Kidney epithelial cell (primary cell): ENCODE measurements around the gene FAXC. TPM values are rescaled to one million over a fixed set of nuclear protein-coding genes. Genes with fewer than 3 reads are reported as not detected.

Experiments
- DNase-seq: peaks from one replicate; pipeline ENCODE4 v3.0.0-alpha.2; 2010; ENCODE audit warnings: low read depth
- H3K27me3 ChIP-seq: 2 replicates; pipeline ENCODE4 v1.6.0; 2011; ENCODE audit warnings: low read length; ENCODE audit not compliant: control insufficient read depth, insufficient read depth
- H3K36me3 ChIP-seq: 2 replicates; pipeline ENCODE4 v1.5.1; 2011; ENCODE audit warnings: low read length; ENCODE audit not compliant: control insufficient read depth, insufficient read depth
- H3K4me3 ChIP-seq: 2 replicates; pipeline ENCODE4 v1.5.1; 2011; ENCODE audit warnings: low read depth, mild to moderate bottlenecking, control low read depth, low read length
- CTCF ChIP-seq: IDR thresholded peaks from 2 replicates; pipeline ENCODE4 v1.5.1; 2011; ENCODE audit warnings: mild to moderate bottlenecking, moderate library complexity, low read length, control low read depth, inconsistent platforms; ENCODE audit not compliant: insufficient read depth, poor library complexity, severe bottlenecking
- total RNA-seq: library from RNA; depleted of rRNA; stranded (reverse); fragments of >200 nt; gene quantifications from 2 replicates; pipeline ENCODE4 v1.2.3, GENCODE V29; 2015

Gene FAXC
- total RNA-seq, 1 donor from 2014 or later, result 10.1 TPM

DNA sequence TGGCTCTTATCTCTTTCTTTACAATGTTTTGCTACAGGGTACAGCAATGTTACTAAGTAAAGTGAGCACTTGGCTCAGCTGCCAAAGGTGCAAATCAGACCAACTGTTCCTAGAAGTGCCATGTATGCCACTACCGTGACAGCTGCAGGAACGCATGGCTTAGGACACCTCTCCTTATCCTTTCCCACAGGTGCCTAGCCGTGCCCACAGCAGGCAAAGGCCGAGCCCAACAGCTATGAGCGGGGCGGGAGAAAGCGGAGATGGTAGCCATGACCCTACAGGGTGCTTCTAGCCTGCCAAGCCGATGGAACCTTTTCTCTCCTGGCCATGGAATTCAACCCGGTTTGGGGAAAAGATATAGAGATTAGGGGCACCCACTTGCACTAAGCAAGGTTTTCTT, 97.1 kb downstream of the FAXC start:
- no peak for DNase-seq
- no peak for TF ChIP-seq CTCF
- no peaks in the 10 kb centered on the region for H3K27me3 ChIP-seq

DNA sequence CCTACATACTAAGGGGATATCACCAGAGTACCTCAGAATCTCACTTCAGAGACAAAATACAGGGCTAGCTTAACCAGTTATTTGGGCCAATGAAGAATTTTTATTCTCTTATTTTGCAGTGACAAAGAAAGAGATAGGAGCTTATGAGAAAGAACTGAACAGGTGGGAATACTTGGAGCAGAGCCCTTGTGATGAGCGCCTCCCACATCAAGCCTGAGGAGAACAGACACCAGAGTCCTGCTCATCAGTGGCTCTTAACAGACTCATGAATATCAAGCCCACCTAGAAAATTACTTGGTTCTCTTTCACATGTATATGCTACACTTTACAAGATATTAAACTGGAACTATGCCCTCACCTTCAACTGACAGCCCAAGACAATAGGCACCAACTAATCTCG, 99.0 kb downstream of the FAXC start:
- no peaks in the 10 kb centered on the region for H3K36me3 ChIP-seq
- no peak for TF ChIP-seq CTCF
- no peaks in the 10 kb centered on the region for H3K27me3 ChIP-seq
- no peak for DNase-seq
- no peak overlapping the region for H3K4me3 ChIP-seq

More for the DNA sequence above, 97.1 kb downstream of the FAXC start:
- Histone ChIP-seq H3K4me3 (no peak overlapping the region), H3K36me3 (no peaks in the 10 kb centered on the region)

DNA sequence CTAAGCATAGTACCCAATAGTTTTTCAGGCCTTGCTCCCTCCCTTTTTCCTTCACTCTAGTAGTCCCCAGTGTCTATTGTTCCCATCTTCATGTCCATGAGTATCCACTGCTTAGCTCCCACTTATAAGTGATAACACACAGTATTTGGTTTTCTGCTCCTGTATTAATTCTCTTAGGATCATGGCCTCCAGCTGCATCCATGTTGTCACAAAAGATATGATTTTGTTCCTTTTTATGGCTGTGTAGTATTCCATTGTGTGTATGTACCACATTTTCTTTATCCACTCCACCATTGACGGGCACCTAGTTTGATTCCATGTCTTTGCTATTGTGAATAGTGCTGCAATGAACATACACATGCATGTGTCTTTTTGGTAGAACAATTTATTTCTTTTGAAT, 102.9 kb downstream of the FAXC start:
- DNase-seq, result no peak
- H3K36me3 ChIP-seq, result no peaks in the 10 kb centered on the region
- no peak for TF ChIP-seq CTCF

DNA sequence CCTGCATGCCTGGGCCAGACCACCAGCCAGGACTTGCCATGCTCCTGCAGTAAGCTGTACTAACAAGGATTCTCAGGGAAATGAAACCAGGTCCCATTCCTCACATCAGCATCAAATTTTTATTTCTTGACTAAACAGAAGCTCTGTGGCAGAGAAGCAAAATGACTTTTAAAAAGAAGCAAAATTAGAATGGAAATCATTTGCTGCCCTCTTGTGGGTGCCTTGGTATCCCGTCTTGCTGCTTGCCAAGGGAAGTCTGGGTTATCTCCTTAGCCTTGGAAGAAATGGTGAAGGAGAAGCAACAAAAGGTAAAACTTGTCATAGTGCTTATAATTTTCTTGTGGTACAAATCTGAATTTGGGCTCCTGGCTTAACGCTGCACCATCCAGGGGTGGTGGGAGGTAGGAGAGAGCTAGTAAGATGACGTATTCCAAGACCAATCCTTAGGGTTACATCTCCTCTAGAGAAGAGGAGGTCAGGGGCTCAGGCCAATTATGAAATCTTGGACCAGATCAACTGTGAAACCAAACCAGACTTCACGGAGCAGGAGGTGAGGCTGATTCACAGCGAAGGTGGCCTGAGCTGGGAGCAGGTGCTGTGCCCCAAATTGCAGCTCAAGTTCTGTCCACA, 107.5 kb downstream of the FAXC start:
- Histone ChIP-seq H3K27me3 (no peaks in the 10 kb centered on the region), H3K4me3 (no peak overlapping the region), H3K36me3 (no peaks in the 10 kb centered on the region)
- TF ChIP-seq CTCF, result peak; percentile 58
- peak; percentile 1 for DNase-seq

More for the DNA sequence above, 102.9 kb downstream of the FAXC start:
- no peak overlapping the region for H3K4me3 ChIP-seq
- no peaks in the 10 kb centered on the region for H3K27me3 ChIP-seq

DNA sequence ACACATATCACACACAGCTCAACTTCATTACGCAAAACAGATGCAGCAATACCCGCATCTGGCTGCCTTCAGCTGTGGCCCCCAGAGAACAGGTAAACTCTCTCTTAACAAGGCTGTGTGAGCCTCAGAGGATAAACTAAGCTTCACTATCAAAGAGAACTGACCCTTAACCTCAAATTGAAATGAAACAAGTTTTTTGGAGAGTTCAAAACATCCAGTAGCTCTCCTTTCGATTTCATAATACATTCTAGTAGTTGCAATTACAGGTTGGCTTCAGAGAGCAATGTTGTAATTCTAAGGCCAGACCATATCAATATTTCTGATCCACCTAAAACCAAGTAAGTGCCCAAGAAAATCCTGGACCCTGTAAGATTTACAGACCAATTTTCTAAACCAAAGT, 113.5 kb downstream of the FAXC start:
- TF ChIP-seq CTCF, result no peak
- Histone ChIP-seq H3K27me3 (peaks cover 5% of the 10 kb centered on the region), H3K36me3 (no peaks in the 10 kb centered on the region), H3K4me3 (no peak overlapping the region)
- DNase-seq, result no peak

DNA sequence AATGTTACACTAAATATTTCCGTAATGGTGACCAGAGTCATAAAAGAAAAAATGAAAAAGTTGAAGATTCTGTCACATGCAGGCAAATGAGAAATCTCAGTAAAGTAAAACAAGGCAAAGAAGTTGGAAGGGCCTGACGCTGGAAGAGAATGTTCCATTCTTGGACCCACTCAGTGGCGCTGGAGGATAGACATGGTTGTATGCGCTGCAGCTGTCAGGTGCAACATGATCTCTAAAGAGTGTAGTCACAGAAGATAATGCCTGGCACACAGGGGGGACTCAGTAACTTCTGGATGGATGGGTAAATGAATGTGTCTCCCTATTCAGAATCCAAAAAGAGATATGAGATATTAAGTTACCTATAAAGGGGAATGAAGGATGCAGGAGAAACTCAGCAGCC, 116.3 kb downstream of the FAXC start:
- H3K36me3 ChIP-seq, result no peaks in the 10 kb centered on the region
- H3K27me3 ChIP-seq, result peaks cover 5% of the 10 kb centered on the region
- TF ChIP-seq CTCF, result no peak
- no peak overlapping the region for H3K4me3 ChIP-seq
- no peak for DNase-seq
